Pancreas (tissue), 10 donors: ENCODE measurements around the gene RFWD3. TPM values are rescaled to one million over a fixed set of nuclear protein-coding genes. Genes with fewer than 3 reads are reported as not detected.

Source experiments
- ATAC-seq, 4 donors: fragments of 200-7000 bp; cut with Tn5 transposase; one replicate each; pipeline versions ENCODE4 v1.8.0 to v1.9.1; 2020; ENCODE audit warnings: mild to moderate bottlenecking in 4 of 4, moderate library complexity in 4 of 4
- DNase-seq, 6 donors: peaks; one replicate each; pipeline ENCODE4 v3.0.0-alpha.2; 2020
- FAIRE-seq: peaks from 2 replicates; lab custom pipeline; 2012; peaks lifted over from hg19 to GRCh38; lab: Jason Lieb, UNC
- H3K27ac ChIP-seq, 4 donors: fragments of 200-600 bp; sonication (generic); 1 replicate in 3 of 4; 2 replicates in 1 of 4; pipeline versions ENCODE4 v1.5.0 to v1.8.0; 2020
- H3K27me3 ChIP-seq, 4 donors: fragments of 200-600 bp; one replicate each; pipeline ENCODE4 v1.8.0; 2021
- H3K36me3 ChIP-seq, 3 donors: fragments of 200-600 bp; sonication (generic) in 1 of 3; one replicate each; pipeline versions ENCODE4 v1.5.0 to v1.8.0; 2020 to 2021
- H3K4me1 ChIP-seq, 3 donors: fragments of 200-600 bp; one replicate each; pipeline ENCODE4 v1.8.0; 2021
- H3K4me3 ChIP-seq, 4 donors: fragments of 200-600 bp; sonication (generic) in 2 of 4; one replicate each; pipeline versions ENCODE4 v1.5.0 to v1.8.0; 2020 to 2021
- H3K9me3 ChIP-seq, 4 donors: fragments of 200-600 bp; one replicate each; pipeline ENCODE4 v1.8.0; 2021
- CTCF ChIP-seq, 4 donors: fragments of 200-600 bp; sonication (generic) in 3 of 4; IDR thresholded peaks; one replicate each; pipeline versions ENCODE4 v1.5.0 to v1.8.0; 2021; ENCODE audit warnings: antibody characterized with exemption in 4 of 4
- WGBS, 2 donors: extraction: QIAGEN DNeasy Blood & Tissue Kit; methylation state at CpG; one replicate each; pipeline ENCODE4 v1.1.7; 2013; 5-methylcytosine and 5-hydroxymethylcytosine counted together
- intact Hi-C, 3 donors: fragments of 100-400 bp; cut with DNase I; formaldehyde crosslinking; loops; one replicate each; pipeline versions ENCODE4 v1.11.1 to v1.14.2; 2022
- polyA plus RNA-seq, 2 donors: library from polyadenylated mRNA; stranded (reverse); fragments of 200-250 nt; gene quantifications; one replicate each; pipeline ENCODE4 v1.2.3, GENCODE V29; 2013
- total RNA-seq, 6 donors: library from RNA; stranded (reverse); fragmentation: NEBNext Ultra II Directional in 4 of 6; extraction: Animal tissue kit (Norgen Biotek cat#: 25700) in 4 of 6; gene quantifications; one replicate each; pipeline versions ENCODE4 v1.2.1 to v1.2.4, GENCODE V29; 2021 to 2023
- donor health status: healthy with polysubstance abuse.
- donor health status: DM: no; HTN: no; CAD: no; lungs with moderate emphysema.
- donor health status: DM: no; HTN: no; CAD: no.
- donor health status: control.
- donor health status: control.
- donor health status: Bipolar disorder and iron deficiency.
- donor health status: DM: yes; HTN: yes; CAD: no.
- donor health status: DM: no; HTN: no; CAD: no.
- donor health status: DM: no; HTN: no; CAD: no.
- donor health status: DM: yes; HTN: yes; CAD: no.

RFWD3 gene
- total and polyA plus RNA-seq, 8 donors: 3.7 to 14.0 (median 7.1) TPM

GRCh38 chr16:74573622-74574021 is 93.1 kb downstream of the RFWD3 start:
- Histone ChIP-seq H3K27me3 (no peaks in the 10 kb centered on the region), H3K9me3 (no peaks in the 10 kb centered on the region), H3K4me1 (peaks cover 13 to 36% (median 15%) of the 10 kb centered on the region in 3 donors), H3K4me3 (no peak overlapping the region), H3K36me3 (no peaks in the 10 kb centered on the region), H3K27ac (no peak overlapping the region)
- no peak for TF ChIP-seq CTCF (IDR thresholded peaks at IDR 0.05)
- FAIRE-seq (no peak), ATAC-seq (no peak), DNase-seq (no peak)
- intact Hi-C loops: no loop called here
- 78 to 83% methylated on average over 8 of the region's 8 CpGs for WGBS, 2 donors

Other genes starting within 250 kb of the RFWD3 start
- gene CLEC18B, start 245.4 kb downstream of the RFWD3 start, total RNA-seq: 1 to 10 TPM in 2 of 6 donors, under 1 TPM in 4; 0.21 to 1.5 (median 0.66) TPM
- 1 to 10 TPM; 1.2 to 3.1 TPM for gene CLEC18B, start 245.4 kb downstream of the RFWD3 start, polyA plus RNA-seq
- 10 to 100 TPM; 69.4 to 93.2 (median 72.9) TPM for gene GLG1, start 59.8 kb downstream of the RFWD3 start, total RNA-seq
- gene GLG1, start 59.8 kb downstream of the RFWD3 start, polyA plus RNA-seq: 10 to 100 TPM; 30.6 to 40.2 TPM
- gene MLKL, start 34.0 kb upstream of the RFWD3 start, total RNA-seq: 10 to 100 TPM in 1 of 6 donors, 1 to 10 TPM in 5; 3.6 to 11.7 (median 6.6) TPM
- 10 to 100 TPM; 11.0 to 12.4 TPM for gene MLKL, start 34.0 kb upstream of the RFWD3 start, polyA plus RNA-seq
- 1 to 10 TPM; 2.2 to 6.4 (median 3.5) TPM for gene FA2H, start 107.9 kb upstream of the RFWD3 start, total RNA-seq
- gene FA2H, start 107.9 kb upstream of the RFWD3 start, polyA plus RNA-seq: 1 to 10 TPM; 3.9 to 4.8 TPM